GM12865 (cell line): ENCODE measurements around the gene HCCS.

ENCODE experiments used
- DNase-seq: peaks from one replicate; pipeline ENCODE4 v3.0.0; 2010; ENCODE audit warnings: low read depth
- H3K4me3 ChIP-seq: 2 replicates; pipeline ENCODE4 v1.5.1; 2011; ENCODE audit warnings: mild to moderate bottlenecking, low read depth, low read length, control low read depth
- CTCF ChIP-seq: IDR thresholded peaks from 2 replicates; pipeline ENCODE4 v1.5.1; 2011; ENCODE audit warnings: low read length, control low read depth, low read depth, inconsistent platforms; ENCODE audit not compliant: insufficient read depth; ENCODE audit errors: missing control alignments

HCCS gene

DNA sequence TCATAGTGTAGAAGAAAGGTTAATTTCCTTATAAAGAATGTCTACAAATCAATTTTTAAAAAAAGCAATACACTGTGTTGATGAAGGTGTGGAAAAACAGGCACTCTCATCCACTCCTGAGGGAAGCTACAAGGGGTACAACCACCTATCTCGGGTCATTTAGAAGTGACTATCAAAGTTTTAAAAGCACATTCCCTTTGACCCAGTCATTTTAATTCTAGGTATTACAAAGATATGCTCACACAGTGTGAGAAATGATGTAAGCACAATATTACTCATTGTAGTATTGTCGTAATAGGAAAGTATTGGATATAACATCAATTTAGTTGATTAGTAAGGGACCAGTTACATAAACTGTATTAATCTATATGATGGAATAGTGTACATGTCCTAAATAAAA is 7.4 kb upstream of the HCCS start:
- TF ChIP-seq CTCF, result no peak
- DNase-seq, result no peak
- H3K4me3 ChIP-seq, result no peak overlapping the region

- no peak for TF ChIP-seq CTCF
- H3K4me3 ChIP-seq, result no peak overlapping the region
- DNase-seq, result no peak
Measured at GRCh38 chrX:11105080-11105479, 6.1 kb upstream of the HCCS start.

- no peak for TF ChIP-seq CTCF
- no peak for DNase-seq
- H3K4me3 ChIP-seq, result no peak overlapping the region
Measured at GRCh38 chrX:11108253-11108941, 2.7 kb upstream of the HCCS start.

GRCh38 chrX:11109968-11110367 is 1.2 kb upstream of the HCCS start:
- no peak for DNase-seq
- no peak overlapping the region for H3K4me3 ChIP-seq
- no peak for TF ChIP-seq CTCF

DNA sequence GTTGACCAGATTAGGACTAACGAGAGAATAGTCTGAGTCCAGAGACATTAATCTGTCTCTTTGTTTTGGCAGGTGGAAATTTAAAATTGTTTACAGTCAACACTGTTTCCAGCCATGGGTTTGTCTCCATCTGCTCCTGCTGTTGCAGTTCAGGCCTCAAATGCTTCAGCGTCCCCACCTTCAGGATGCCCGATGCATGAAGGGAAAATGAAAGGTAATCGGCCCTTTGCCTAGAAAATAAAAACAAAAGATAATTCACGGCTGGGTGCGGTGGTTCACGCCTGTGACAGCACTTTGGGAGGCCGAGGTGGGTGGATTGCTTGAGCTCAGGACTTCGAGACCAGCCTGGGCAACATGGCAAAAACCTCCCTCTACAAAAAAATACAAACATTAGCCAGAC is 815 bp downstream of the HCCS start:
- peak overlapping the region; percentile 85 for H3K4me3 ChIP-seq

GRCh38 chrX:11113731-11114130 is 2.6 kb downstream of the HCCS start:
- DNase-seq, result peak; percentile 26
- no peak overlapping the region for H3K4me3 ChIP-seq
- no peak for TF ChIP-seq CTCF

More for the DNA sequence above, 815 bp downstream of the HCCS start:
- DNase-seq, result no peak
- TF ChIP-seq CTCF, result no peak

- TF ChIP-seq CTCF, result no peak
- no peak overlapping the region for H3K4me3 ChIP-seq
- DNase-seq, result no peak
Measured at GRCh38 chrX:11117745-11118144, 6.6 kb downstream of the HCCS start.
